GM21825 (cell line): ENCODE measurements around the gene GCM1.
"Not testable (repeated sequence)": the region's sequence is repeated elsewhere in the genome, so short reads cannot be mapped to it uniquely, and the experiment has no call there.

Experiments
- ATAC-seq: cut with Tn5 transposase; IDR thresholded peaks from one replicate; pipeline ENCODE4 v1.9.1; 2021; ENCODE audit warnings: mild to moderate bottlenecking, moderate library complexity; ENCODE audit not compliant: unreplicated experiment

Gene GCM1

DNA sequence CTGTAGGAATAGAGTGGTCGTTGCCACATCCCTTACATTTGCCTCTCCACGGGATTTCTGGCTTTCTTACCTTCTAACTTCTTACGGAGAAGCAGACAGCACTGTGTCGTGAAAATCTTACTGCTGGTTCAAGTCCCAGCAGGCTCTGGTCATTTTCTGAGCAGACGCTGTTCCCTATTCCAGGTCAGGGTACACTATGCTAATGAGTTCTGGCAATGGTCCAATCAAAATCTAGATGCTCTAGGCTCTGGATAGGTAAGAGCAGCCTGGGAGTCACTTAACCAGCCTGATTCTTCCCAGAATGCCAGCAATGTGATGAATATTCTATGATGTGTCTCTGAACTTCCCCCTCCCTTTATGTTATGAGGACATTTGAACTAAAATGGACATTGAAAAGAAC lies at the start of gene GCM1:
GCM1 (minus strand) TSS at position 158 of the 400 bp plus-strand sequence. CDS start 3,209 bp downstream, outside the sequence.
- ATAC-seq = no peak

GRCh38 chr6:53197553-53197952 lies 48.9 kb upstream of the GCM1 start:
- ATAC-seq = no peak

GRCh38 chr6:53195048-53195447 lies 46.4 kb upstream of the GCM1 start:
- ATAC-seq = no peak

DNA sequence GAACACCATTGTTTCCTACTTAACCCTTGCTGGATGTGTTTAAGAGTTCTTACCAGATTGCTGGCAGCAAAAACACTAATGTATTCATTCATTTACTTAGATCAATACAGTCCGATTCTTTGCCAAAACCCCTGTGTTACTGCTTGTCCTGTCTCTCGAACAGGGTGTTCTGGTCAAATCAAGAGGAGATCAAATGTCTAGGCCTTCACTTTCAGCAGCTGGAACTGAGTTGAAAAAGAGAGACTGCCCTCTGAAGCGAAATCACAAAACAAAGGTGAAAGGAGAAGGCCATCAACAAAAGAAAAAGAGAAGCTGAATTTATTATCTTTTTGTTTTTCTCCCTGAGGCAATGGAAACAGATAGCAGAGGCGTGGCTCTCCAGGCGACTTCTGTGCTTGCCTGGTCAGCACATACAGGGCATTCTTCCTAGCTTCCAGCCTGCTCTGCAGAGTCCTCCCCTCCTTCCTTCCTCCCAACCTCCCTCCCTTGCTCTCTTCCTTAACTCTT lies 44.1 kb upstream of the GCM1 start:
- no peak for ATAC-seq

- ATAC-seq = no peak
Observed at GRCh38 chr6:53189554-53189953, 40.9 kb upstream of the GCM1 start.

- ATAC-seq = no peak
Observed at GRCh38 chr6:53188833-53189232, 40.2 kb upstream of the GCM1 start.

DNA sequence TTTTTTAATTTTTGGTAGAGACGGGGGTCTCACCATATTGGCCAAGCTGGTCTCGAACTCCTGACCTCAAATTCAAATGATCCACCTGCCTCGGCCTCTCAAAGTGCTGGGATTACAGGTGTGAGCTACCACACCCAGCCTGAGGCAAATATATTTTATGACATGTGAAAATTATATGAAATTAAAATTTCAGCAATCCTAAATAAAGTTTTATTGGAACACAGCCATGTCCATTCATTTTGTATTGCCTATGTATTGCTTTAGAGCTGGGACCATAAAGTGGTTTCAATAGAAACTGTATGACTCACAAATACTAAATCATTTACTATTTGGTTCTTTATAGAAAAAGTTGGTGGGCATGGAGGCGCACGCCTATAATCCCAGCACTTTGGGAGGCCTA lies 32.0 kb upstream of the GCM1 start:
- no peak for ATAC-seq

DNA sequence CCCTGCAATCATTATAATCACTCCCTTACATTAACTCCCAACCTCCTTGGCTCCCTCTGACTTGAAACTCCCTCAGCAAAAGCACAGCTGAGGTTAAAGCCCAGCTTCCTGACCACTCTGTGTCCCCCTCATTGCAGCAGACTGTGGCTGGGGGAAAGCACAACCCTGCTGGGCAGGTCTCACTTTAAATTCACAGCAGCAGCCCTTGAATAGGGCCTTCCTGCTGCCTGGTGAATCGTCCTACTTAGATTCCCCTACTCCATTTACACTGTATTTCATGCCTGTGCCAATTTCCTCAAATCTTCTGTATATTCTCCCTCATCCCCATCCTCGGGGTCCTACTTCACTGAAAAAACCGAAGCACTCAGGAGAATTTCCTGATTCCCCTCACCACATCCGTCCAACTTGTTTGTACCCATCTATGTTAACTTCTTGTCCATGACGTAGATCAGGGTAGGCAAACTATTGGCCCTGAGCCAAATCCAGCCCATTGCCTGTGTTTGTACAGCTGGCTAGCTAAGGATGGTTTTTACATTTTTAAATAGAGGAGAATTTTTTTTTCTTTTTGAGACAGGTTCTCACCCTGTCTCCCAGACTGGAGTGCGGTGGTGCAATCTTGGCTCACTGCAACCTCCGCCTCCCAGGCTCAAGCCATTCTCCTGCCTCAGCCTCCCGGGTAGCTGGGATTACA lies 31.5 kb upstream of the GCM1 start:
- ATAC-seq = no peak

DNA sequence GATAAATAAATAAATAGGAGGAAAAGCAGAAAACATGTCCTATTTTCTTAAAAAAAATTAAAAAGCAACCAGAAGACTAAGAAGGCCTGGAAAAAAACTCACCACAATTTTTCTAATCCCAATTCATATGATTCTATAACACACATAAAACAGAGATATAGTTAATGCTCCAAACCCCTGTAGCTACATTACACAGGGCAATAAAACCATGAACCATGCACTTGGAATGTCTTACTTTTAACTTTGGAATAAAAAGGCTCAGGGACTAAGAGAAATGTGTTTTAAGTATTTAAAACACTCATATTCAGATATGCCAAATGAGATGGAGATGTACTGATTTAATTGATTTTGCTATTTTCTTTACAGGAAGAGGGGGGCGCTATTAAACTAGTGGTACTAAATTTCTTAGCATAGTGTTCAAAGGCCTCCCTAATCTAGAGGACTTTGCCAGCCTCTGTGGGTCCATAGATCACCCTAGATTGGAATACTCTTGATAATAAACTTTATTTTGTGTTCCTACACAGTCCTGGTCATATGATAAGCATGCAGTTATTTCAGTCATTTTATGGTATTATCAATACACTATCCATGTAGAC lies 30.3 kb upstream of the GCM1 start:
- no peak for ATAC-seq

- ATAC-seq = no peak
Observed at GRCh38 chr6:53175027-53175426, 26.4 kb upstream of the GCM1 start.

DNA sequence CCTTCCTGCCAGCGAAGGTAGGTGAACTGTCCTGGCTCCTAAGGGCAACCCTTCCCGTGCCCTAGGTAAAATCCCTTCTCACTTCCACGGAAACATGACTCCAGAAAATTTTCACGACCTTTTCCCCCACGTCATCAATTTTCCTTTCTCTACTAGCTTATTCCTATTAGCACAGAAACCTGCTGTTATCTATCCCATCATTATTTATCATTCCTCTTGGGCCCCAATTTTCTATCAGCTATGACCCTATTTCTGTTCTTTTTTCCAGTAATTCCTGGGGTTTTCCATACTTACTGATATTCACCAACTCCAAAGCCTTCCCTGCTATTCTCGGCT lies 23.8 kb upstream of the GCM1 start:
- no peak for ATAC-seq

DNA sequence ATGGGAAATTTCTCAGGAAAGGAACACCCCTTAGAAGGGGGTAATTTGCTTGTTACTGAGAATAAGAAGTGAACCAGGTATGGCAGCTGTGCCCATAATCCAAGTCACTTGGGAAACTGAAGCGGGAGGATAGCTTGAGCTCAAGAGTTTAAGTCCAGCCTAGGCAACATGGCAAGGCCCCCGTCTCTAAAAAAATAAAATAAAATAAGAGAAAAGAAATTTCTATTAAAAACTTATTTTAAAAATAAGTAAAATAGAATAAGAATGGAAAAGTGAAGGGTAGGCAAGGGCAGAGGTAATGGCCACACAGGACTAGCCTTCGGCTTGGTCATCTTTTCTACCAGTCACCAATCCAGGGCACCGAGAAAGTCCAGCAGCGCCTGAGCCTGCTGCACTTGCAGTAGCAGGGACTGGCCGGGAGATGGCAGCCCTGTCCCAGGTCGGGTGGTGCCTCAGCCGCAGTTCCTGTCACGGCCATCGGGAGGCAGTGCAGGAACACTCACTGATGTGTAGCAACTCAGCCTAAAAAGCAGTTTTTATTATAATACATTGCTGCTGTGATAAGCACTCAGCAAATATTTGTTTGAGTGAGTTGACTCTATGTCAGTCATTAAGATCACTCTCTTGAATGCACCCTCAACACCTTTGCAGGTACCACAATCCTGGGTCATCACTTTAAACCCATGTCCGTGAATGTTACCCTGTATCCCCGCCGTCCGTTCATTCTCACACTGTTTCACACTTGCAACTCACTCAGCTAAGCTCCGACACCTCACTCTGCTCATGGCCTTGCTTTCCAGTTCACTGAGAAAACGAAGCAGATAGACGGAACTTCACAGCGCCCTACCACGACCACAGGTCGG lies 23.2 kb upstream of the GCM1 start:
- peak; percentile 95 for ATAC-seq

GRCh38 chr6:53168516-53169267 lies 20.1 kb upstream of the GCM1 start:
- no peak for ATAC-seq

DNA sequence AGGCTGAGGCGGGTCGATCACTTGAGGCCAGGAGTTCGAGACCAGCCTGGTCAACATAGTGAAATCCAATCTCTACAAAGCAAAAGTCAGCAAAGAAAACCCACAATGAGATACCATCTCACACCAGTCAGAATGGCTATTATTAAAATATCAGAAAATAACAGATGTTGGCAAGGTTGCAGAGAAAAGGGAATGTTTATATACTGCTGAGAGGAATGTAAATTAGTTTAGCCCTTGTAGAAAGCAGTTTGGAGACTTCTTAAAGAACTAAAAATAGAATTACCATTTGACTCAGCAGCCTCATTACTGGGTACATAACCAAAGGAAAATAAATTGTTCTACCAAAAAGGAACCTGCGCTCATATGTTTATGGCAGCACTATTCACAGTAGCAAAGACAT lies 16.7 kb upstream of the GCM1 start:
- no peak for ATAC-seq

- ATAC-seq = no peak
Observed at GRCh38 chr6:53162606-53163005, 14.0 kb upstream of the GCM1 start.

DNA sequence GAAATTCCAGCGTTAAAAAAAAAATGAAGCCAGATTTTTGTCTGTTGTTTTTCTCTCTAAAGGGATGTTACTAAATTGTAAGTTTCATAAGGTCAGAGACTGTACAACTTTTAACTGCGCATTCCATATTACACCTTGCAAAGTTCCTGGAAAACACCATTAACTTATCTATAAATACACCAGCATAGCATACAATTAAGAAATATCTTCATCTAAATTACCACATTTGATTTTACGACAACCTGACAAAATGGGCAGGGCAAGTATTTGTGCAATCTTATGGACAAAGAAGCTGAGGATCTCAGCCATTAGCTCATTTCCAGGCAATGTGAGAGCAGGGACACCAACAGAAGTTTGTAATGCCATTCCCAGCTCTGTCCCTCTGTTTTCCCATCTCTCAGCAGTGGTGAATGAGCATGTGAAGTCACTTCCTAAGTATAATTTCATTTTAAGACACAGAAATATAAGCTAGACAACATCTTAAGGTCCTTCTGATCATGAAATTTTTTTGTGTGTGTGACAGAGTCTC lies 12.9 kb upstream of the GCM1 start:
- ATAC-seq = no peak

DNA sequence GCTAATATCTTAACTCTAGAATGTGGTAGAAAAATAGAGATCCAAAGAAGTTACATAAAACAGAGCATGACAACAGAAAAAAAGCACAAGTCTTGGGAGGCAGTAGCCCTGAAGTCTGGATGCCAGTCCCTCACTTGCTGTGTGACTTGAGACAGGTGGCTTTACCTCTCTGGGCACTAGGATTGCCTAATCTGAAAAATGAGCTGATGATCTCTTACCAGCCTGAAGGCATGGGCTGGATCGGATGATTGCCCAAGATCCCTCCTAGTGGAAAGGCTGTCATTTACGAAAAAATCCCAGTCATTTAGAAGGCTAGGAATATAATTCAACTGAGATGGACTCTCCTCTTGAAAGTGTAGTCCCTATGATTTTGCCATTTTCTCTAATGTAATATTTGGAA lies 10.9 kb upstream of the GCM1 start:
- ATAC-seq = no peak

- not testable (repeated sequence) for ATAC-seq
Observed at GRCh38 chr6:53158076-53158475, 9.4 kb upstream of the GCM1 start.

DNA sequence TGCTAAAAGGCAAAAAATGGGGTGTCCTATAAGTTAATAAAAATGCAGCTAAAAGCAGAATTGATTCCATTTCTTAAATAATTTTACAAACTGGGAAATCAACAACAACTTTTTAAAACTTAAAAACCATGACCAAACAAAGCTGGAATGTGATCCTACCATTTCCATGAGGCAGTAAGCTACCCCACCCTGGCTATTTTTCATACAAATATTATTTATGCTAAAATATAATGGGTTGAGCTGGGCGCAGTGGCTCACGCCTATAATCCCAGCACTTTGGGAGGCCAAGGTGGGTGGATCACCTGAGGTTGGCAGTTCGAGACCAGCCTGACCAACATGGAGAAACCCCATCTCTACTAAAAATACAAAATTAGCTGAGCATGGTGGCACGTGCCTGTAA lies 6.6 kb upstream of the GCM1 start:
- not testable (repeated sequence) for ATAC-seq

GRCh38 chr6:53154794-53155193 lies 6.2 kb upstream of the GCM1 start:
- no peak for ATAC-seq

DNA sequence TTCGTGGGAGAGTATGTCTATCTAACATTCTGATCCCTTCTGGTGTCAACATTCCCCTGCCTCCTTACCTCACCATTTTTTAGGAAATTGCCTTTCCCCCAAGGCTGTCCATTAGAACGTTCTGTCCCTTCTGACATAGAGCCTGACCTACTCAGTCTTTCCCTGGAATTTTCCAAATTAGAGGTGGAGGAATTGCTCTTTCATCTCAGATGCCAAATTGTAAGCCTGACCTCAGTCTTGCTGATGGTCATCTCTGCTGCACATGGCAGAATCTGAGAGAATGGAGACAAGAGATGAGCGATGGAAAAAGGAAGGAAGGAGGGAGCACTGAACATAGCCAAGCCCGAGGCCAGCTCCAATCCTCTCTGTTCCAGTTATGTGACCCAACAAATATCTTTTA lies 5.4 kb upstream of the GCM1 start:
- ATAC-seq = no peak
